ENCODE results near the gene TCHP.

Gene TCHP

GRCh38 chr12:109951751-109952150 is 51.7 kb downstream of the TCHP start:
- no peaks in the 10 kb centered on the region for H3K9me2 ChIP-seq (replicated peaks; ENCODE audit: insufficient read depth, low read length)
- H3K36me3 ChIP-seq (ENCODE audit: low read length), result peaks cover 39% of the 10 kb centered on the region
- H3K9ac ChIP-seq (ENCODE audit: low read length), result no peak overlapping the region
- H2AFZ ChIP-seq (ENCODE audit: low read depth, low read length, severe bottlenecking), result no peak overlapping the region
- no peaks in the 10 kb centered on the region for H3K79me2 ChIP-seq (ENCODE audit: insufficient read depth, low read length)
- H3K27me3 ChIP-seq (ENCODE audit: low read length), result no peaks in the 10 kb centered on the region
- no peak overlapping the region for H3K4me2 ChIP-seq (ENCODE audit: low read depth, low read length, poor library complexity, severe bottlenecking)
- H3K27ac ChIP-seq (ENCODE audit: low read depth, low read length), result no peak overlapping the region
- H3K9me3 ChIP-seq (ENCODE audit: insufficient read depth, low read length), result no peaks in the 10 kb centered on the region
- H4K20me1 ChIP-seq (ENCODE audit: low read depth, low read length), result no peaks in the 10 kb centered on the region
- H3F3A ChIP-seq (ENCODE audit: insufficient read depth), result no peaks in the 10 kb centered on the region; the same call in 1 of the 2 replicates
- TF ChIP-seq EZH2phosphoT487 (conservative IDR thresholded peaks at IDR 0.05; ENCODE audit: low read length), result no peak
- TF ChIP-seq, protein P1, sequence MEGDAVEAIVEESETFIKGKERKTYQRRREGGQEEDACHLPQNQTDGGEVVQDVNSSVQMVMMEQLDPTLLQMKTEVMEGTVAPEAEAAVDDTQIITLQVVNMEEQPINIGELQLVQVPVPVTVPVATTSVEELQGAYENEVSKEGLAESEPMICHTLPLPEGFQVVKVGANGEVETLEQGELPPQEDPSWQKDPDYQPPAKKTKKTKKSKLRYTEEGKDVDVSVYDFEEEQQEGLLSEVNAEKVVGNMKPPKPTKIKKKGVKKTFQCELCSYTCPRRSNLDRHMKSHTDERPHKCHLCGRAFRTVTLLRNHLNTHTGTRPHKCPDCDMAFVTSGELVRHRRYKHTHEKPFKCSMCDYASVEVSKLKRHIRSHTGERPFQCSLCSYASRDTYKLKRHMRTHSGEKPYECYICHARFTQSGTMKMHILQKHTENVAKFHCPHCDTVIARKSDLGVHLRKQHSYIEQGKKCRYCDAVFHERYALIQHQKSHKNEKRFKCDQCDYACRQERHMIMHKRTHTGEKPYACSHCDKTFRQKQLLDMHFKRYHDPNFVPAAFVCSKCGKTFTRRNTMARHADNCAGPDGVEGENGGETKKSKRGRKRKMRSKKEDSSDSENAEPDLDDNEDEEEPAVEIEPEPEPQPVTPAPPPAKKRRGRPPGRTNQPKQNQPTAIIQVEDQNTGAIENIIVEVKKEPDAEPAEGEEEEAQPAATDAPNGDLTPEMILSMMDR (IDR thresholded peaks at IDR 0.05; ENCODE audit: insufficient read depth, low read length, poor library complexity, severe bottlenecking), result no peak
- no peak overlapping the region for H3K4me3 ChIP-seq (ENCODE audit: insufficient read depth, low read length, poor library complexity, severe bottlenecking)

DNA sequence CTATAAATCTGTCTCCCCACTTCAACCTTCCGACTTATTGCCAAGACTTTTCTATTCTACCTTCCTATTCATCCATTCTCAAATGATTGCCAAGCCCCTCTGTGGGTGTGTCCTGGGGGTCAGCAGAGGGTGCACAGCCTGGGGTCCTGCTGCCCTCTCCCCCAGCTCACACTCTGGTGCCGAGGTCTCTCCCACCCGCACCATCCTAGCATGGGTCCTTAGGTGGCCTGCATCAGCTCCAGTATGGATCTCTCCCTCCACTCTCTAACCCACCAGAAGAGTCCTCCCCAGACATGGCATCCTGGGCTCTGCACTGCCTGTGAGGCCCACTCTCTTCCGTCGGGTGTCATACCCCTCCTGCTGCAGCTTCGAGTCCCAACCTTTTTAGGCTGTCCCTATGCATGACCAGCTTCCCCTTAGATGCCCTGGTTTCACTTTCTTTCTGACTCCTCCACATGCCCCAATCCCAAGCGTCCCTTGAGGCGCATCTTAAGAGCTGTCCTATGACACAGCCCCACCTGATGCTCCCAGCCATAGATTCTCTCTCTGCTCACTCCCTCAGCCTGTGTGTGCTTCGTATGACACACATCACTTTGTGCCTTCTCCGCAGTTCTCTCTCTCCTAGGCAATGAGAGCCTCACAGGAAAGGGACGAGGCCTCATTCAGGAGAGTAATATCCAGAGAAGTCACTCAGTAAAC is 52.2 kb downstream of the TCHP start:
- H3K27ac ChIP-seq (ENCODE audit: low read depth, low read length), result no peak overlapping the region
- H3K79me2 ChIP-seq (ENCODE audit: insufficient read depth, low read length), result no peaks in the 10 kb centered on the region
- H3K36me3 ChIP-seq (ENCODE audit: low read length), result peaks cover 37% of the 10 kb centered on the region
- no peaks in the 10 kb centered on the region; the same call in 1 of the 2 replicates for H3F3A ChIP-seq (ENCODE audit: insufficient read depth)
- no peaks in the 10 kb centered on the region for H3K9me3 ChIP-seq (ENCODE audit: insufficient read depth, low read length)
- no peaks in the 10 kb centered on the region for H4K20me1 ChIP-seq (ENCODE audit: low read depth, low read length)
- no peak for TF ChIP-seq EZH2phosphoT487 (conservative IDR thresholded peaks at IDR 0.05; ENCODE audit: low read length)
- TF ChIP-seq, protein P1 (IDR thresholded peaks at IDR 0.05; ENCODE audit: insufficient read depth, low read length, poor library complexity, severe bottlenecking), result no peak
- no peaks in the 10 kb centered on the region for H3K9me2 ChIP-seq (replicated peaks; ENCODE audit: insufficient read depth, low read length)
- H3K4me3 ChIP-seq (ENCODE audit: insufficient read depth, low read length, poor library complexity, severe bottlenecking), result no peak overlapping the region
- H3K27me3 ChIP-seq (ENCODE audit: low read length), result no peaks in the 10 kb centered on the region
- H3K4me2 ChIP-seq (ENCODE audit: low read depth, low read length, poor library complexity, severe bottlenecking), result no peak overlapping the region
- no peak overlapping the region for H3K9ac ChIP-seq (ENCODE audit: low read length)
- H2AFZ ChIP-seq (ENCODE audit: low read depth, low read length, severe bottlenecking), result no peak overlapping the region

- H3K27me3 ChIP-seq (ENCODE audit: low read length), result no peaks in the 10 kb centered on the region
- H3K9ac ChIP-seq (ENCODE audit: low read length), result no peak overlapping the region
- TF ChIP-seq EZH2phosphoT487 (conservative IDR thresholded peaks at IDR 0.05; ENCODE audit: low read length), result no peak
- TF ChIP-seq, protein P1 (IDR thresholded peaks at IDR 0.05; ENCODE audit: insufficient read depth, low read length, poor library complexity, severe bottlenecking), result no peak
- no peak overlapping the region for H3K4me2 ChIP-seq (ENCODE audit: low read depth, low read length, poor library complexity, severe bottlenecking)
- H3K9me3 ChIP-seq (ENCODE audit: insufficient read depth, low read length), result no peaks in the 10 kb centered on the region
- no peaks in the 10 kb centered on the region for H3K79me2 ChIP-seq (ENCODE audit: insufficient read depth, low read length)
- H3K4me3 ChIP-seq (ENCODE audit: insufficient read depth, low read length, poor library complexity, severe bottlenecking), result no peak overlapping the region
- H2AFZ ChIP-seq (ENCODE audit: low read depth, low read length, severe bottlenecking), result no peak overlapping the region
- H3K9me2 ChIP-seq (replicated peaks; ENCODE audit: insufficient read depth, low read length), result no peaks in the 10 kb centered on the region
- H3K36me3 ChIP-seq (ENCODE audit: low read length), result peaks cover 32% of the 10 kb centered on the region
- H4K20me1 ChIP-seq (ENCODE audit: low read depth, low read length), result no peaks in the 10 kb centered on the region
- no peak overlapping the region for H3K27ac ChIP-seq (ENCODE audit: low read depth, low read length)
- H3F3A ChIP-seq (ENCODE audit: insufficient read depth), result no peaks in the 10 kb centered on the region; the same call in 1 of the 2 replicates
Observed at GRCh38 chr12:109952873-109953272, 52.8 kb downstream of the TCHP start.
